Measurements from ENCODE around the gene IL6R. TPM values are rescaled to one million over a fixed set of nuclear protein-coding genes. Genes with fewer than 3 reads are reported as not detected.

The IL6R gene
- total and polyA plus RNA-seq, 8 donors: 4.5 to 65.3 (median 5.7) TPM

- H3K27me3 ChIP-seq: peaks cover 0 to 34% of the 10 kb centered on the region in 2 donors
- ATAC-seq (peak; percentile 64), DNase-seq (peak in 1 of 4 donors; percentile 48)
- H3K36me3 ChIP-seq: peaks cover 0 to 4% of the 10 kb centered on the region in 2 donors
- TF ChIP-seq, protein P1, sequence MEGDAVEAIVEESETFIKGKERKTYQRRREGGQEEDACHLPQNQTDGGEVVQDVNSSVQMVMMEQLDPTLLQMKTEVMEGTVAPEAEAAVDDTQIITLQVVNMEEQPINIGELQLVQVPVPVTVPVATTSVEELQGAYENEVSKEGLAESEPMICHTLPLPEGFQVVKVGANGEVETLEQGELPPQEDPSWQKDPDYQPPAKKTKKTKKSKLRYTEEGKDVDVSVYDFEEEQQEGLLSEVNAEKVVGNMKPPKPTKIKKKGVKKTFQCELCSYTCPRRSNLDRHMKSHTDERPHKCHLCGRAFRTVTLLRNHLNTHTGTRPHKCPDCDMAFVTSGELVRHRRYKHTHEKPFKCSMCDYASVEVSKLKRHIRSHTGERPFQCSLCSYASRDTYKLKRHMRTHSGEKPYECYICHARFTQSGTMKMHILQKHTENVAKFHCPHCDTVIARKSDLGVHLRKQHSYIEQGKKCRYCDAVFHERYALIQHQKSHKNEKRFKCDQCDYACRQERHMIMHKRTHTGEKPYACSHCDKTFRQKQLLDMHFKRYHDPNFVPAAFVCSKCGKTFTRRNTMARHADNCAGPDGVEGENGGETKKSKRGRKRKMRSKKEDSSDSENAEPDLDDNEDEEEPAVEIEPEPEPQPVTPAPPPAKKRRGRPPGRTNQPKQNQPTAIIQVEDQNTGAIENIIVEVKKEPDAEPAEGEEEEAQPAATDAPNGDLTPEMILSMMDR (IDR thresholded peaks at IDR 0.05): no peak
- intact Hi-C loops (cut with DNase I): no loop called here
- no peaks in the 10 kb centered on the region for H3K9me3 ChIP-seq
- H3K4me1 ChIP-seq: peaks cover 5 to 70% of the 10 kb centered on the region in 2 donors
- no peak overlapping the region for H3K4me3 ChIP-seq
- H3K27ac ChIP-seq: peak overlapping the region; percentile 23 to 66
These were observed 92.1 kb downstream of the IL6R start for GRCh38 chr1:154497026-154497806.

GRCh38 chr1:154499446-154499845 lies 94.3 kb downstream of the IL6R start:
- no peak for ATAC-seq
- H3K9me3 ChIP-seq: no peaks in the 10 kb centered on the region
- intact Hi-C loops (cut with DNase I): no loop called here
- H3K27me3 ChIP-seq: peaks cover 0 to 56% of the 10 kb centered on the region in 2 donors
- H3K27ac ChIP-seq: no peak overlapping the region
- H3K4me3 ChIP-seq: peak overlapping the region in 1 of 2 donors; percentile 54
- H3K36me3 ChIP-seq: peaks cover 0 to 4% of the 10 kb centered on the region in 2 donors
- TF ChIP-seq, protein P1 (IDR thresholded peaks at IDR 0.05): no peak
- DNase-seq: no peak
- peaks cover 0 to 59% of the 10 kb centered on the region in 2 donors for H3K4me1 ChIP-seq

- Histone ChIP-seq H3K4me1 (peaks cover 0 to 53% of the 10 kb centered on the region in 2 donors), H3K27me3 (peaks cover 0 to 59% of the 10 kb centered on the region in 2 donors), H3K9me3 (no peaks in the 10 kb centered on the region), H3K36me3 (peaks cover 0 to 4% of the 10 kb centered on the region in 2 donors), H3K27ac (peak overlapping the region; percentile 8 to 82), H3K4me3 (peak overlapping the region; percentile 37 to 54)
- intact Hi-C loops (cut with DNase I): no loop called here
- TF ChIP-seq, protein P1 (IDR thresholded peaks at IDR 0.05): no peak
- DNase-seq (no peak), ATAC-seq (no peak)
These were observed 95.4 kb downstream of the IL6R start for GRCh38 chr1:154500533-154500932.

DNA sequence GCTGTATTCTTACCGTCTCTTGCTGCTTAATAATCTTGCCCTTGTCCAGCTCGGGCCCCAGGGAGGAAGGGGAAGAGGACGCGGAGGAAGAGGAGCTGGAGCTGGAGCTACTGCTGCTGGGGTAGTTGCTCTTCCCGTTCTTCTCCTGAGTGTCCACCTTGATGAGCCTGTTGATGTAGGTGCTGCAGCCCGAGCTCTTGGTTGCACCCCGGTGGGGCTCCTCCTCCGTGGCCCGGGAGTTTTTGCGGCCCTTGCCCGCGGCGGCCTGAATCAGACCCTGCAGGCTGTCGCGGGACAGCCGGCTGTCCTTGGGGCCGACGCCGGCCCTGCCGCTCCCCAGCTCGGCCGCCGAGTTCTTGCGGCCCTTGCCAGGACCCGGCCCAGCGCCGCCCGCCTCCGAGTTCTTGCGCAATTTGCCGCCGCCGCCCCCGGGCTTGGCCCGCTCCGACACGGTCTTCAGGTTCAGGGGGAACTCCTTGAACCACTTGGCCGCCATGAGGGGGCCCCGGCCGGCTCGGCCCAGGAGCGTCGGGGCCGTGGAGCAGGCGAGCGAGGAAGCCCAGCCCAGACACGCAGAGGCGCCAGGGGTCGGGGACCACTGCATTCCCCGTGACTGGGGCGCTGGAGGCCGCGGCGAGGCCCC lies 96.4 kb downstream of the IL6R start:
- peak overlapping the region; percentile 37 to 54 for H3K4me3 ChIP-seq
- TF ChIP-seq, protein P1 (IDR thresholded peaks at IDR 0.05): no peak
- peaks cover 0 to 2% of the 10 kb centered on the region in 2 donors for H3K9me3 ChIP-seq
- ATAC-seq: peak; percentile 75
- peaks cover 0 to 59% of the 10 kb centered on the region in 2 donors for H3K27me3 ChIP-seq
- peak in 2 of 4 donors; percentile 48 to 87 for DNase-seq
- H3K27ac ChIP-seq: peak overlapping the region; percentile 61 to 82
- peaks cover 0 to 43% of the 10 kb centered on the region in 2 donors for H3K4me1 ChIP-seq
- H3K36me3 ChIP-seq: peaks cover 0 to 4% of the 10 kb centered on the region in 2 donors
- intact Hi-C loops (cut with DNase I): no loop called here

Data from left lung (tissue), 10 donors.